Keratinocyte (primary cell): ENCODE measurements around the gene GDF11. TPM values are rescaled to one million over a fixed set of nuclear protein-coding genes. Genes with fewer than 3 reads are reported as not detected.

Experiments used
- DNase-seq: peaks from one replicate; pipeline ENCODE4 v3.0.0-alpha.2; 2011; ENCODE audit warnings: low read depth, missing footprints, low spot score
- FAIRE-seq: peaks from 2 replicates; lab custom pipeline; 2011; peaks lifted over from hg19 to GRCh38; lab: Jason Lieb, UNC
- H2AFZ ChIP-seq: 2 replicates; pipeline ENCODE4 v1.6.0; 2012; ENCODE audit warnings: low read length, control low read depth, inconsistent platforms; ENCODE audit not compliant: control insufficient read depth
- H3K27ac ChIP-seq: 2 replicates; pipeline ENCODE4 v1.5.1; 2011; ENCODE audit warnings: low read length; ENCODE audit not compliant: control insufficient read depth, insufficient read depth
- H3K27me3 ChIP-seq: 3 replicates; pipeline ENCODE4 v1.6.0; 2011; ENCODE audit warnings: low read length; ENCODE audit not compliant: control insufficient read depth, insufficient read depth; ENCODE audit errors: extremely low read depth
- H3K36me3 ChIP-seq, 2 experiments: 2 replicates in 1 of 2; 3 replicates in 1 of 2; pipeline ENCODE4 v1.5.1; 2011; ENCODE audit warnings: low read length in 2 of 2, mild to moderate bottlenecking in 1 of 2; ENCODE audit not compliant: control insufficient read depth in 2 of 2, insufficient read depth in 2 of 2; ENCODE audit errors: extremely low read depth in 1 of 2
- H3K4me1 ChIP-seq: 3 replicates; pipeline ENCODE4 v1.5.1; 2011; ENCODE audit warnings: low read length; ENCODE audit not compliant: control insufficient read depth, insufficient read depth; ENCODE audit errors: extremely low read depth
- H3K4me2 ChIP-seq: 3 replicates; pipeline ENCODE4 v1.6.0; 2011; ENCODE audit warnings: low read depth, low read length; ENCODE audit not compliant: control insufficient read depth, insufficient read depth; ENCODE audit errors: extremely low read depth
- H3K4me3 ChIP-seq, 3 experiments: fragments of 200-600 bp in 1 of 3; sonication (generic) in 1 of 3; 2 replicates in 2 of 3; 3 replicates in 1 of 3; pipeline ENCODE4 v1.5.1; 2011 to 2016; ENCODE audit warnings: low read length in 3 of 3, mild to moderate bottlenecking in 3 of 3, control low read depth in 2 of 3, inconsistent platforms in 1 of 3, low read depth in 1 of 3, mixed read lengths in 1 of 3, mixed run types in 1 of 3, moderate library complexity in 1 of 3; ENCODE audit not compliant: control insufficient read depth in 2 of 3, insufficient read depth in 2 of 3; ENCODE audit errors: extremely low read depth in 1 of 3
- H3K79me2 ChIP-seq: 2 replicates; pipeline ENCODE4 v1.6.0; 2012; ENCODE audit warnings: low read length; ENCODE audit not compliant: control insufficient read depth, insufficient read depth
- H3K9ac ChIP-seq: 3 replicates; pipeline ENCODE4 v1.6.0; 2011; ENCODE audit warnings: low read length; ENCODE audit not compliant: control insufficient read depth, insufficient read depth; ENCODE audit errors: extremely low read depth
- H3K9me1 ChIP-seq: 3 replicates; pipeline ENCODE4 v1.6.0; 2011; ENCODE audit warnings: low read length; ENCODE audit not compliant: control insufficient read depth, insufficient read depth; ENCODE audit errors: extremely low read depth
- H3K9me3 ChIP-seq: 2 replicates; pipeline ENCODE4 v1.5.1; 2012; ENCODE audit warnings: low read depth, low read length; ENCODE audit not compliant: control insufficient read depth
- H4K20me1 ChIP-seq: 3 replicates; pipeline ENCODE4 v1.6.0; 2011; ENCODE audit warnings: low read length; ENCODE audit not compliant: control insufficient read depth, insufficient read depth; ENCODE audit errors: extremely low read depth
- EZH2 ChIP-seq: IDR thresholded peaks from one replicate; pipeline ENCODE4 v1.6.1; 2012; ENCODE audit warnings: inconsistent platforms, mild to moderate bottlenecking, low read length, moderate library complexity
- dilution Hi-C: fragments of 300-500 bp; cut with MboI; formaldehyde crosslinking; loops from one replicate; pipeline ENCODE4 v1.7.0; 2020; ENCODE audit warnings: low sequenced_read_pairs; ENCODE audit not compliant: extremely low pct_ligation_motif_present
- polyA plus RNA-seq, 5 experiments: library from polyadenylated mRNA; depleted of rRNA in 3 of 5; stranded (reverse) in 3 of 5; stranded (forward) in 1 of 5; unstranded in 1 of 5; fragments of >200 nt; gene quantifications; 1 replicate in 1 of 5; 2 replicates in 3 of 5; 3 replicates in 1 of 5; pipeline versions ENCODE4 v1.2.1 to v1.2.3, GENCODE V29; 2011 to 2012; ENCODE audit warnings: missing spikeins in 2 of 5, low read depth in 1 of 5, low replicate concordance in 1 of 5
- TF ChIP-seq, protein P1 (sequence below), 3 experiments: IDR thresholded peaks in 1 of 3; conservative IDR thresholded peaks in 1 of 3; optimal IDR thresholded peaks in 1 of 3; 2 replicates in 2 of 3; 3 replicates in 1 of 3; pipeline versions ENCODE3 to v1.5.1; 2011; ENCODE audit warnings: low read length in 3 of 3, mild to moderate bottlenecking in 3 of 3, moderate library complexity in 2 of 3, control low read depth in 1 of 3, inconsistent platforms in 1 of 3; ENCODE audit not compliant: insufficient read depth in 2 of 3; ENCODE audit errors: extremely low read depth in 1 of 3

Gene GDF11
- polyA plus RNA-seq, 1 donor (not counting 4 experiments of a cell fraction or from before 2014, with no cell fraction given), result 2.7 TPM

DNA sequence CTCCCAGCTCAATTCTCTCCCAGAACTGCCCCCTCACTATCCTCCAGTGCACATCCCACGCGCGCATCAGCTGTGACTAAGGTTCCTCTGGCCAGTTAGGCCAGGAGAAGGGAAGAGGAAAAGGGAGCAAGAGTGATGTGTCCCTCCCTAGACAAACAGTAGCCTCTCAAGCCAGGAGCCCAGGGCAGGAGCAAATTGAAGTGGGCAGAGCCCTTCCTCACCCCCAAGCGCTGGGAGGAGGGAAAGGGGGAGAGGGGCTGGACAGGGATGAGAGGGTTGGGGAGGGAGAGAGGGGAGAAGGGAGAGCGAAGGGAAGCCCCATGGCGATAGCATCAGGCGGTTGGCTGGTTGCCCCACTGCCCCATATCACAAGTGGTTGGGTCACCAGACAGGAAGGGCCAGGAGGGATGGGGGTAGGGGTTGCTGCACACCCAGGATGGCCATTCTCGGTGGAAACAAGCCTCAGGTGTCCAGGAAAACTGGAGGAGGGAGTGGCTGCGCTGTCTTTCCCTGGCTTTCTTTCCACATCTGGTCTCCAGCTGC, 15.2 kb upstream of the GDF11 start:
- Histone ChIP-seq H3K4me1 (peaks cover 32% of the 10 kb centered on the region), H3K9me3 (no peaks in the 10 kb centered on the region), H3K9ac (peak overlapping the region; percentile 95), H3K27me3 (no peaks in the 10 kb centered on the region), H2AFZ (no peak overlapping the region), H3K4me2 (peak overlapping the region; percentile 96), H4K20me1 (no peaks in the 10 kb centered on the region), H3K36me3 (peaks cover 20 to 24% of the 10 kb centered on the region in 2 experiments), H3K9me1 (no peaks in the 10 kb centered on the region), H3K27ac (peak overlapping the region; percentile 96), H3K79me2 (peaks cover 22% of the 10 kb centered on the region), H3K4me3 (peak overlapping the region; percentile 74 to 90 (median 83))
- TF ChIP-seq, protein P1, sequence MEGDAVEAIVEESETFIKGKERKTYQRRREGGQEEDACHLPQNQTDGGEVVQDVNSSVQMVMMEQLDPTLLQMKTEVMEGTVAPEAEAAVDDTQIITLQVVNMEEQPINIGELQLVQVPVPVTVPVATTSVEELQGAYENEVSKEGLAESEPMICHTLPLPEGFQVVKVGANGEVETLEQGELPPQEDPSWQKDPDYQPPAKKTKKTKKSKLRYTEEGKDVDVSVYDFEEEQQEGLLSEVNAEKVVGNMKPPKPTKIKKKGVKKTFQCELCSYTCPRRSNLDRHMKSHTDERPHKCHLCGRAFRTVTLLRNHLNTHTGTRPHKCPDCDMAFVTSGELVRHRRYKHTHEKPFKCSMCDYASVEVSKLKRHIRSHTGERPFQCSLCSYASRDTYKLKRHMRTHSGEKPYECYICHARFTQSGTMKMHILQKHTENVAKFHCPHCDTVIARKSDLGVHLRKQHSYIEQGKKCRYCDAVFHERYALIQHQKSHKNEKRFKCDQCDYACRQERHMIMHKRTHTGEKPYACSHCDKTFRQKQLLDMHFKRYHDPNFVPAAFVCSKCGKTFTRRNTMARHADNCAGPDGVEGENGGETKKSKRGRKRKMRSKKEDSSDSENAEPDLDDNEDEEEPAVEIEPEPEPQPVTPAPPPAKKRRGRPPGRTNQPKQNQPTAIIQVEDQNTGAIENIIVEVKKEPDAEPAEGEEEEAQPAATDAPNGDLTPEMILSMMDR (optimal IDR thresholded peaks at IDR 0.05 in 1 of 3, IDR thresholded peaks at IDR 0.05 in 1 of 3, conservative IDR thresholded peaks at IDR 0.05 in 1 of 3; ENCODE audit: extremely low read depth in 1 of 3, insufficient read depth in 2 of 3, low read length in 3 of 3), result no peak
- no peak for TF ChIP-seq EZH2
- FAIRE-seq (no peak), DNase-seq (no peak)
- dilution Hi-C loops, result no loop called here

DNA sequence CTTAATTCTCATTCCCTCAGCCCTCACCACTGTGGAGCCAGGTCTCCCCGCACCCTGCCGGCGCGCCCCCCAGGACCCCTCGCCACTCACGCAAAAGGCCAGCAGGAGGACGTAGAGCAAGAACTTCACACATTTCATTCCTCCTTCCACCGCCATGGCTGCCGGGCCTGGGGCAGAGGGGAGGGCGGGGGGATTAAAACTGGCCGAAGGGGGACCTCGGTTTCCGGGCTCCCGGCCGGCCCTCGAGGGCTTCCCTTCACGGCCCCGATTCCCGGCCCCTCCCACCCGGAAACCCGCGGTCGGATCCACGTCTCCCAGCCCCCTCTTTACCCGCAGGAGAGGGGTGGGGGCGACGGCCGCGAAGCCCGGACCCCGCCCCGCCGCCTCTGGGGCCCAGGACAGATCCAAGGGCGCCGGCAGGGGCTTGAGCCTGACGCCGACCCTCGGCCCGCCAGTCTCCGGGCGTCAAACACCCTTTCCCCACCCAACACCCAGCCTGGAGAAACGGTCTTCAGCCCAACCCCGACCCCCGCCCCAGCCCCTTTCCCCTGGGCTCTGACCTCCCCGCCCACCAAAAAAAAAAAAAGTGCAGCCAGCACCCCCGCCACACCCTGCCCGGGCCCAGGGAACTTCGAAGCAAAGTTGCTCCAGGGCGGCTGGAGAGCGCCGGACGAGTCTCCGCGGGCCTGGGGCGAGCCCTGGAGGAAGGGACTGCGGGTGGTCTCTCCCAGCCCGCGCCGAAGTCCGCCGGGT, 14.6 kb upstream of the GDF11 start:
- Histone ChIP-seq H2AFZ (no peak overlapping the region), H3K27me3 (no peaks in the 10 kb centered on the region), H3K36me3 (peaks cover 20 to 24% of the 10 kb centered on the region in 2 experiments), H3K79me2 (peaks cover 22% of the 10 kb centered on the region), H3K27ac (peak overlapping the region; percentile 96), H3K4me2 (peak overlapping the region; percentile 96), H3K4me3 (peak overlapping the region; percentile 74 to 90 (median 83)), H3K9me1 (no peaks in the 10 kb centered on the region), H4K20me1 (no peaks in the 10 kb centered on the region), H3K9me3 (no peaks in the 10 kb centered on the region), H3K9ac (peak overlapping the region; percentile 95), H3K4me1 (peaks cover 32% of the 10 kb centered on the region)
- TF ChIP-seq, protein P1 (optimal IDR thresholded peaks at IDR 0.05 in 1 of 3, IDR thresholded peaks at IDR 0.05 in 1 of 3, conservative IDR thresholded peaks at IDR 0.05 in 1 of 3; ENCODE audit: extremely low read depth in 1 of 3, insufficient read depth in 2 of 3, low read length in 3 of 3), result no peak
- no peak for TF ChIP-seq EZH2
- FAIRE-seq (no peak), DNase-seq (no peak)
- dilution Hi-C loops, result no loop called here
